Dermis microvascular lymphatic vessel endothelial cell (primary cell): ENCODE results near the gene CCDC18. TPM values are rescaled to one million over a fixed set of nuclear protein-coding genes. Genes with fewer than 3 reads are reported as not detected.
A peak's percentile ranks its signal among the peaks of the same experiment; 100 is the strongest.
"Not testable (repeated sequence)": the region's sequence is repeated elsewhere in the genome, so short reads cannot be mapped to it uniquely, and the experiment has no call there.

ENCODE experiments used
- DNase-seq, 2 donors: peaks; one replicate each; pipeline versions ENCODE4 v3.0.0 to v3.0.0-alpha.2; 2010; ENCODE audit warnings: low read depth in 2 of 2
- total RNA-seq: library from RNA; depleted of rRNA; stranded (reverse); fragments of >200 nt; gene quantifications from 2 replicates; pipeline ENCODE4 v1.2.1, GENCODE V29; 2014

Gene CCDC18
- total RNA-seq, 1 donor from 2014 or later = 5.9 TPM

DNA sequence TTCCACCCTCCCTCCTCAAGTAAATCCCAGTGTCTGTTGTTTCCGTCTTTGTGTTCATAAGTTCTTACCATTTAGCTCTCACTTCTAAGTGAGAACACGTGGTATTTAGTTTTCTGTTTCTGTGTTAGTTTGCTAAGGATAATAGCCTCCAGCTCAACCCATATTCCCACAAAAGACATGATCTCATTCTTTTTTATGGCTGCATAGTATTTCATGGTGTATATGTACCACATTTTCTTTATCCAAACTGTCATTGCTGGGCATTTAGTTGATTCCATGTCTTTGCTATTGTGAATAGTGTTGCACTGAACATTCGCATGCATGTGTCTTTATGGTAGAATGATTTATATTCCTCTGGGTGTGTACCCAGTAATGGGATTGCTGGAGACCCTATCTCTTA lies 5.9 kb upstream of the CCDC18 start:
- not testable (repeated sequence) for DNase-seq

DNA sequence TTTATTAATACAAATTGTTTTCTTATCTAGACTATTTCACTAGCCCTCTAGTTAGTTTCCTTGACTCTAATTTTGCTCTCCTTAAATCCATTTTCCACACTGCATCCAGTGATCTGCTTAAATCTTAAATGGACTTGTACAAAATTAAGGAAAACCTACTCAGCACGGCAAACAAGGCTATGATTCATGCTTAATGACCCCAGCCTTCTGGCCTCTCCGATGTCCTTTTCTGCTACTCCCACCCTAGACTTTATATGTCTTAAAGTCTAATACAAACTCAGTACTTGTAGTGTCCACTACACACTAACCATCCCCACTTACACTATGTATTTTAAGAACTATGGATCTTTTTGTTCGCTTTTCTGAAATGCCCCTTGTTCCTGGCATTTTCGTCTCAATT lies 2.5 kb upstream of the CCDC18 start:
- DNase-seq = peak in 1 of 2 donors; percentile 45

DNA sequence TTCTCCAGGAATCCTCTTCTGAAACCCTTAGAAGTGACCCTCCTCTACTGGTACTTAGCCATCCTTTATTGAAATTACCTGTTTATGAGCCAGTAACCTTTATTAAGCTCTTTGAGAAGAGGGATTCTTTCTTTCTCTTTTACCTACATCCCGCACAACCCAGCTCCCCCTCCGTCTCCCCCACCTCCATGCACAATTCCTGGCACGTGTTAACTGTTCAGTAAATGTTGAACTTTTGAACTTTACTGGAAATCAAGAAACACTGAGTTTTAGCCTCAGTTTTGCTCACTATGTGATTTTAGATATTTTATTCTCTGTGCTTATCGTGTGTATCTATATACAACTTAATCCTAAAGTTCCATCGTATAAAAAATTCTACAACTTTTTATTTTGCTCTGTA lies 2.1 kb upstream of the CCDC18 start:
- DNase-seq = peak; percentile 11 to 47

DNA sequence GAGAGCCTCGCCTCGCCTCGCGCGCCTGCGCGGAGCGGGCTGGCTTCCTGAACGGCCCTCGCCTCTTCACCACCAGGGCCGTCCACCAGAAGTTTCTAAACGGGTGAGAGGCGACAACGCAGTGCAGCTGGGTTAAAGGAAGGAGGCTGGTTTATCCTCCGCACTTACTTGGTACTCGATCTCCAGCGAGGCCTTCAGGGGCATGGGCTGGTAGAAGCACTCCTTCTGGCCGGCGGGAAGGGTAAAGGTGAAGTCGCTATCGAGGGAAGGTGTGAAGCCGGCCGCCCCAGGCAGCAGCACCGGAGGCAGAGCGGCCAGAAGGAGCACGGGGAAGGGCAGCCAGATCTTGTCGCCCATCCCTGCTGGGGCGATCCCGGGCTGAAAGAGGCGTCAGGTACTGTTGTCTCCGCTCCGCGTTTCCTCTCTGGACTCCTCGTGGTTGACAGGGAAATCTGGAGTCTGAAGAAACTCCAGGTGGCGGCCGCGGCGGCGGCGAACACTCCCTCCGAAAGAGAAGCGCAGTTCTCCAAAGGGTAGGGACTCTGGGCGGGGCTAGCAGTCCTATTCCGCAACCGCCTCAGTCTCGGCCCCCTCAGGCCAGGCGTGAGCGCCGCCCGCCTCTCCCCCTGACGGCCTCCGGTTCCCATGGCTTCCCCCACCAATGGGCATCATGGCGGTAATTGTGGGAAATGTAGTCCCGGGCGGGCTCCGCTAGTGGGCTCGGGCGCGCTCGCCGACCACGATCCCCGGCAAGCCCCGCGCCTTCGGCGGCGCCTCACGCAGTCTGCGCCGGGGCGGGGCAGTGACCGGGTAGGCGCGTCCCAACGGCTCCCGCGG lies 420 bp upstream of the CCDC18 start, which contains the start of gene TMED5:
TMED5 (minus strand) TSS at position 528 of the 837 bp plus-strand sequence; CDS start at position 357, 171 bp downstream.
- peak; percentile 95 to 99 for DNase-seq

DNA sequence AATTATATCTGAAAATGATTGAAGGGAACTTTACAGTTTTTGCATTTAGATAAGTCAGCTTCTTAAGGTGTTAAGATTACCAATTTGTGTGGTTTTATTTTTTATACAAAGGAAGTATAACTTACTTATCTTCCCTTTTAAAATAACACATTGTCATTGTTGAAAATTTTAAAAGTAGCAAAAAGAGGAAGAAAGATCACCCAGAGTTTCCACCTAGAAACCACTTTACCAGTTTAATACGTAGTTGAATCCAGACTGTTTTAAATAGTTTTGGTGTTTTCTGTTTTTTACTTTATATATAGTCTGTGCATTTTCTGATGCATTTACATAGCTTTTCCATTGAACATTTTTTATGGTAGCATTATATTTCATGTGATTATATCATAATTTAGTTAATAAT lies 6.1 kb downstream of the CCDC18 start:
- no peak for DNase-seq

DNA sequence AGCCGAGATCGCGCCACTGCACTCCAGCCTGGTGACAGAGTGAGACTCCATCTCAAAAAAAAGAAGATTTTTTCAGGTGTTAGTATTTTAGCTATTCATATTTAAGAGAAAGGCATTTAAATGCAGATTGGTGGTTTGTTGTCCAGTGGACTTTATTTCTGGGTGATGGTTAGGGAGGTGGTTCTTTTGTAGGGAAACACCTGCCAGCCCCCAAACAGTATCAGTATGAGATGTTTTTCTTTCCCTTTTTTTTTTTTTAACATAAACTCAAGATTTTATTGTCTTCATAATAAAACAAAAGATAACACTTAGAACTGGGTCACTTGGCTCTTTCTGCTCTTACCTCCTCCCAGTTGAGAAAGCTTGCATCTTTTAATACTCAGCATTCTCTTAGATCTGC lies 9.9 kb downstream of the CCDC18 start:
- no peak for DNase-seq

DNA sequence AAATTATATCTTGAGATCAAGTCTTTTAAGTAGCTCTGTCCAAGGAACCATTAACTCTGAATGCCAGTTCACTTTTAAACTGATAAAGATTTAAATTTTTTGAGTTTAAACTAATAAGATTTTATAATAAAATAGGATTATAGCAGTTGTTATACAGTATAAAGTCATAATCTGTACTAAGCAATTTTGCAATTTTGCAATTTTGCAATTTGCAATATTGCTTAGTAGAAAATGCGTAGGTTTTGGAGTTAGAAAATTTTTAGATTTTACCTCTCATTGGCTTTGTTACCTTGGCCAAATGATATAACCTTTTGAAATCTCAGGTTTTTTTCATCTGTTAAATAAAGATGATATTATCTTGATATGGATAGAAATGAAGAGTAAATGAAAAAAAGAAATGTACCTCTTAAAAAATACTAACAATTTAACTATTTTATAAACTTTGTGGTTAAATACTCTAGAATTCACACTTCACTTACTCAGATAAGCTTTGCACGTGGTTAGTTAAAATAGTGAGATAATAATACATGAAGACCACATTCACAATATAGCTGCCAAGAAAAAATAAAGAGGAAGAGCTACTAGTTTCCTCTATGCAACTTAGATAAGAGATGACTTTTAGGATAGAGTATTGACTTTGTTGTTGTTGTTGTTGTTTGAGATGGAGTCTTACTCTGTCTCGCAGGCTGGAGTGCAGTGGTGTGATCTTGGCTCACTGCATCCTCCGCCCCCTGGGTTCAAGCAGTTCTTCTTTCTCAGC lies 13.9 kb downstream of the CCDC18 start:
- DNase-seq = no peak

DNA sequence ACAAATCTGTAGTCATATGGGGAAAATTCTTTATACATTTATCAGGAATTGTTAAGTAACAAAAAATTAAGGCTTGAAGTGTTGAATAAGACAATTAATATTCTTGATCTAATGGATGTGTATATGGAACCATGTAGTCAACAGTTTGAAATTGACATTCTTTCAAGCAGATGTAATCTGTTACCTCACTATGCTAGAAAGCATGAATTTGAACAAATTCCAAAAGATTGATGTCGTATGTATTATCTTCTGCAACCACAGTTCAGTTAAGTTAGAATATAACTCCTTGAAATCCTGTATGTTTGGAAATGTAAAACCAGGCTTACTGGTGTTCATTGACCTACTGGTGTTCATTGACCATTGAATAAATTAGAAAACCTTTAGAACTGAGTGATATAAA lies 16.1 kb downstream of the CCDC18 start:
- DNase-seq = no peak

DNA sequence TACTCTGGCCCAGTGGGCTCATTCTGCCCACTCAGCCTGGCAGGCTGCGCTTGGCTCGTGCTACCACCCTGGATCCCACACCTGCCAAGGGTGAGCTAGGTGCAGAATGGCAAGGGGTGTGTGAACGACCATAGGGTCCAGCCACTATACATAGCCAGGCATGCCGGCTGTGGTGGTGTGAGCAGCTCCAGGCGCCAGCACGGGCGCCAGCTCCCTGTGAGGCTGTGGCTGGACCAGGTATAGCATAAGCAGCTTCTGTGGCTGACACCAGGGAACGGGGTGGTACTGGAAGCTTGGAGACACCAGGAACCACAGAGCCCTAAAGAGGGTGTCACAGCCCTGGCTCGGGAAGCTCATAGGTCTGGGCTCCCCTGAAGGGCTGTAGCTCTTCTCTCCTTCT lies 18.6 kb downstream of the CCDC18 start:
- DNase-seq = no peak

DNA sequence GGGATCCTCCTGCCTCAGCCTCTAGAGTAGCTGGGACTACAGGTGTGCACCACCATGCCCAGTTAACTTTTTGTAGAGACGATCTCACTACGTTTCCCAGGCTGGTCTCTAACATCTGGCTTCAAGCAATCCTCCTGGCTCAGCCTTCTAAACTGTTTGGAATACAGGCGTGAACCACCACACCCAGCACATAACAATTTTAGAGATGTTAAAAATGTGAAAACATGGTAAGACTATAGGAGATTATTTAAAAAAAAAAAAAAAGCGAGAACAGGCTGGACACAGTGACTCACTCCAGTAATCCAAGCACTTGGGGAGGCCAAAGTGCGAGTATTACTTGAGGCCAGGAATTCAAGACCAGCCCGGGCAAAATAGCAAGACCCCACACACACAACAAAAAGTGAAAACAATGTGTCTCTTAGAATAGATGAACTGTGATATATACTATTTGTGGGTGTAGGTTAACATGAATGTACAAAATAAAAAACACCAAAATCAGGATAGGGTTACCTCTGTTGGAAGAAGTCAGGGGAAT lies 19.6 kb downstream of the CCDC18 start:
- no peak for DNase-seq

DNA sequence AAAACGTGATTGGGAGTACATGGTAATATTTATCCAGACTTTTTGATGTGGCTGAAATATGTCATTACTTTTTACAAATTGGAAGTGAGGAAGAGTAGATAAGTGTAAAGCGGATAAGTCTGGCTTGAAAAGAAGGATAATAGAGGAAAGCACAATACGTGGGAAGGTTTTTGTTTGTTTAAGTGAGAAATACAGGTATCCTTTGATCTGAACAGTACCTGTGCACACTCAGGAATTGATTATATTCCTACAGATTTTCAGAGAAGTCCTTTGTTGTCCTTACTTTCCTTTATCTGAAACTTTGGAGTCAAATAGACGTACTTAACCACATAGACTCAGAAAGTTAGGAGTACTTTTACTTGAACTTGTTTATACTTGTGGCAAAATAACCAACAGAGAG lies 20.2 kb downstream of the CCDC18 start:
- DNase-seq = no peak

DNA sequence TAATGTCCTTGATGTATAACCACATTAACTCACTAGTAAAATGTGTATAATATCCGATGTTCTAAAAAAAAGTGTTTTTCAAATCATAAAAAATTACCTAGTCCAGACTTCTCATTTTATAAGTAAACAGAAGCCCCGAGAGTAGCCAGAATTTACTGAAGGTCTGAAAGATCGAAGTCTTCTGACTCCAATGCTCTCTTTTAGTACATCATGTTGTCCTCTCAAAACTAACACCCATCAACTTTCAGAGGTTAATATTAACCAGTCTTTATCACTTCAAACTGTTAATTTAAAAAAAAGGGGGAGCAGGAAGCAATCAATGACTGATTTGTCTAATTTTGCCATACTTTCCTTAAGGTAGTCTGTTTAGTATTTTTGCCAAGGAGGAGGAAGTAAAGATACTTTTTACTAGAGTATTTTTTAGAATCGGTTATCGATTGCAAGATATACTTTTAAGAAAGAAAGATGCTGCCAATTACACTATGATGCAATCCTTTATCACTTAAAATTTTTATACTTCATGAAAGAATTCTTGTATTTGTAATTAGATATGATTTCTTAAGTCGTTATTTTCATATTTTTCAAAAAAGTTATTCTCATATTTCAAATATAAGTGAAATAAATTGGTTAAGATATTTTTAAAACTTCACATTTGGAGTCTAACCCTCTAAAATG lies 25.5 kb downstream of the CCDC18 start:
- DNase-seq = no peak

DNA sequence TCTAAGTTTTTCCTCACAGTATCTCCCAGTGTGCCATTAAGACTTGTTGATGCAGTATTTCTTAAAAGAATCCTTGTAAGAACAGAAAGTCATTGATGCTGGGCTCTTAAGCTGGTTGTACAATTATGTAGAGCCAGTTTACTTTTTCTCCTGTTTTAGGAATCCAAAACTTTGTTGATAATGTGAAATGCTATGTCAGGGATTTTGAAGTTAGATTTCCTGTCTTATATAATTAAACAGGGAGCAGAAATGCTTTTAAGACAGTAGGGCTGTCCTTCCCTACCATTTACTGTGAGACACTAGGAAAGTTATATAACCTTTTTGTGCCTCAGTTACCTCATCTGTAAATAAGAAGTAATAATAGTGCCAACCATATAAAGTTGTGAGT lies 26.0 kb downstream of the CCDC18 start:
- DNase-seq = no peak

DNA sequence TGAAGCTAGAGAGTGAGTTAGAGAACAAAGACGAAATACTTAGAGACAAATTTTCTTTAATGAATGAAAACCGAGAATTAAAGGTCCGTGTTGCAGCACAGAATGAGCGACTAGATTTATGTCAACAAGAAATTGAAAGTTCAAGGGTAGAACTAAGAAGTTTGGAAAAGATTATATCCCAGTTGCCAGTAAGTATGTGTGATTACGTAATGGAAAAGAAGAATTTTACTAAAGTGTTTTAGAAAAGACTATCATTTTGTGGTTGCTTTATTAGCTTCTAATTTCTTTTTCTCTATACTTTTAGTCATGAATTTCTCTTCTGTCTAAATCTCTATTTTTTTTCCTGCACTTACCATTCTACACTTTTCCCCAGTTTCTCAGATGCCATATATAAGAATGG lies 26.7 kb downstream of the CCDC18 start:
- DNase-seq = no peak

DNA sequence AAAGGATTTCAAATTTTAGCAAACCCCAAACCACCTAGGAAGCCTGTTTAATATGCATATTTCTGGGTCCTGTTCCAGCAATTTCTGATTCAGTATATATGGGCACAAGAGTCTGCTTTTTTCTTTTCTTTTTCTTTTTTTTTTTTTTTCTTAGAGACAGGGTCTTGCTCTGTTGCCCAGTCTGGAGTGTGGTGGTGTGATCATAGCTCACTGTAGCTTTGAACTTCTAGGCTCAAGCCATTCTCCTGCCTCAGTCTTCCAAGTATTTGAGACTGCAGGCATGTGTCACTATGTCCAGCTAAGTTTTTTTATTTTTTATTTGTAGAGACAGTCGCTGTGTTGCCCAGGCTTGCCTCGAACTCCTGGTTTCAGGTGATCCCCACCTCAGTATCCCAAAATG lies 34.8 kb downstream of the CCDC18 start:
- no peak for DNase-seq

DNA sequence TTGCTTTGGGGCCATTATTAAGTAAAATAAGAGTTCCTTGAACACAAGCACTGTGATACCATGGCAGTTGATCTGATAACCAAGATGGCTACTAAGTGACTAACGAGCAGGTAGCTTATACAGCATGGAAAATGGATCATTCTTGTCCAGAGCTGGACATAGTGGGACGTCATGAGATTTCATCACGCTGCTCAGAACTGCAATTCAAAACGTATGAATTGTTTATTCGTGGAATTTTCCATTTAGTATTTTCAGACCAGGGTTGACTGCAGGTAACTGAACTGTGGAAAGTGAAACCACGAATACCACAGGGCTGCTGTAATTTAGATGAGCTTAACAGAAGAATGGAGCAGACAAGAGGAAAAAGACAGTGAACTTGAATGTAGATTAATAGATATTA lies 38.9 kb downstream of the CCDC18 start:
- DNase-seq = peak; percentile 0 to 50

DNA sequence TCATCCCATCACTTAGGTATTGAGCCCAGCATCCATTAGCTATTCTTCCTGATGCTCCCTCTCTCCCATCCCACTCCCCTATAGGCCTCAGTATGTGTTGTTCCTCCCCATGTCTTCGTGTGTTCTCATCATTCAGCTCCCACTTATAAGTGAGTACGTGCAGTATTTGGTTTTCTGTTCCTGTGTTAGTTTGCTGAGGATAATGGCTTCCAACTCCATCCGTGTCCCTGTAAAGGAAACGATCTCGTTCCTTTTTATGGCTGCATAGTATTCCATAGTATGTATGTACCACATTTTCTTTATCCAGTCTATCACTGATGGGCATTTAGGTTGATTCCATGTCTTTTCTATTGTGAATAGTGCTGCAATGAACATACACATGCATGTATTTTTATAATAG lies 40.2 kb downstream of the CCDC18 start:
- not testable (repeated sequence) for DNase-seq

DNA sequence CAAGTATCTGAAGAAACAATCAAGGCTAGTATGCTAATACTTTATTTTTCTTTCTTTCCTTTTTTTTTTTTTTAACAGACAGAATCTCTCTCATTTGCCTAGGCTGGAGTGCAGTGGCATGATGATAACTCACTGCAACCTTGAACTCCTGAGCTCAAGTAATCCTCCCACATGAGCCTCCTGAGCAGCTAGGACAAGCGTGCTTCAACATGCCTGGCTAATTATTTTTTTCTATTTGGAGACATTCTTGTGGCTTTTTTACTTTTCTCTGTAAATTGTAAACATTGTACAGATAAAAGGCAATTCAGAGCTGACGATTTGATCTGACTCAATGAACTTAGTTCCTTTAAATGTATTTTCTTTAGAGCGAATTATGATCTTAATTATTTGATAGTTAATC lies 41.4 kb downstream of the CCDC18 start:
- DNase-seq = no peak

DNA sequence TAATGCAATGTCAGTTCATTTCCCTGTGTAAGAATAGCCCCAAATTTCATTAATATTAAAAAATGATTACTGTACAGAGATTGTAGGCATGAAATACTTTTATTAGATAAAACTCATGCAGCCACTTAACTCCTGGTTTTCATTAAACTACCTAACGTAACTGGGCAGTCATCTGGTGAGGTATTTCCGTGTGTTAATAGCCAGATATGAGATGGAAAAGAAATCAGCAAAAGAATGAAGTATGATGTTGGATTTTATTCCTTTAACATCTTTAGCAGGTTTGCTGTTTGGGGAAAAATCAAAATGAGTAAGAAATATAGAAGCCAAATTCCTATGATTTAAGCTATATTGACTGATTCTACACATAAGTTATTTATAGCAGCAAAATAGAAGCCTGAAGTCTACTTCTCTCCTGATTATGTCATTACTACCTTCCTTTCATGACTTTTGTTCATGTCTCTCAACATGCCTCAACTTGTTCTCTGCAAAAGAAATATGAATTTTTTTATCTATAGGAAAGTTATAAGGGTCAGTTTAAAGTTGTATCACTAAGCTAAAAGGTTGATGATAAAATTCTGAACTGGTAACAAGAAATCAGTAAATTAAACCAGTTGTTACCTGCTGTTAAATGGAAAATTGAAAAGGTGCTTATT lies 42.6 kb downstream of the CCDC18 start:
- peak in 1 of 2 donors; percentile 1 for DNase-seq

DNA sequence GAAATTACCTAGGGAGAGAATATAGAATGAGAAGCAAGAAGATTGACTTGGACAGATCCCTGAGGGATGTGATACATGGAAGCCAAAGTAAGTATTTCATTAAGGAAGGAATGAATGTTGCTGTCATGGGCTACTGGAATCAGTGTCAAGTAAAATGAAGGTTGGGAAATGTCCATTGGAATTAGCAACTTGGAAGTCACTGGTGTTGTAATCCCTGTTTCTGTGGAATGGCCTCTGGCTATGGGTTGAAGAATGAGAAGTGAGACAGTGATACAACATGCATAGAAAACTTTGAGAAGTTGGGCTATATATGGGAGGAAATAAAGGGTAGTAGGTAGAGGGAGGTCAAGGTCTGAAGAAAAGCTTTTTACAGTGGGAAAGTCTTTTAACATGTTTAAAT lies 54.7 kb downstream of the CCDC18 start:
- no peak for DNase-seq

DNA sequence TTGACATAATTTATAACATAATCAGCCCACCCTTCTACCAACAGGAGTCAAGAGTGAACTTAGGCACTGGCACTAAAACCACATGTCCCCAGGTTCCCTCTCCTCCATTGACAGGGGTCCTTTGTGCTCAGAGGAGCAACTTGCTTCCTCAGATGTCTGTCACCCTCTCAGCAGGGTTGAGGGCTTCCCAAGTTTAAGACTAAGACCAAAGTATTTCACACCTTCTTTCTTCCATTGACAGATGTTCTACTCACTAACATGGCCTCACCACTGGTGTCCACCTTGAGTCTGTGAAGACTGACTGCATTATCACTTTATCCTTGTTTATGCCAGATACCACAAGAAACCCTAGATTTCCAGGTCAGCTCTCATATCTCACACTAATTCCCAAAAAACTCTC lies 56.5 kb downstream of the CCDC18 start:
- no peak for DNase-seq
